SW 1271 (cell line): Measurements from ENCODE around the gene HSBP1L1.
A peak's percentile ranks its signal among the peaks of the same experiment; 100 is the strongest.

Experiments used
- DNase-seq, 2 experiments: peaks; one replicate each; lab custom pipeline; 2025; lab: John Stamatoyannopoulos, UW

HSBP1L1 gene

DNA sequence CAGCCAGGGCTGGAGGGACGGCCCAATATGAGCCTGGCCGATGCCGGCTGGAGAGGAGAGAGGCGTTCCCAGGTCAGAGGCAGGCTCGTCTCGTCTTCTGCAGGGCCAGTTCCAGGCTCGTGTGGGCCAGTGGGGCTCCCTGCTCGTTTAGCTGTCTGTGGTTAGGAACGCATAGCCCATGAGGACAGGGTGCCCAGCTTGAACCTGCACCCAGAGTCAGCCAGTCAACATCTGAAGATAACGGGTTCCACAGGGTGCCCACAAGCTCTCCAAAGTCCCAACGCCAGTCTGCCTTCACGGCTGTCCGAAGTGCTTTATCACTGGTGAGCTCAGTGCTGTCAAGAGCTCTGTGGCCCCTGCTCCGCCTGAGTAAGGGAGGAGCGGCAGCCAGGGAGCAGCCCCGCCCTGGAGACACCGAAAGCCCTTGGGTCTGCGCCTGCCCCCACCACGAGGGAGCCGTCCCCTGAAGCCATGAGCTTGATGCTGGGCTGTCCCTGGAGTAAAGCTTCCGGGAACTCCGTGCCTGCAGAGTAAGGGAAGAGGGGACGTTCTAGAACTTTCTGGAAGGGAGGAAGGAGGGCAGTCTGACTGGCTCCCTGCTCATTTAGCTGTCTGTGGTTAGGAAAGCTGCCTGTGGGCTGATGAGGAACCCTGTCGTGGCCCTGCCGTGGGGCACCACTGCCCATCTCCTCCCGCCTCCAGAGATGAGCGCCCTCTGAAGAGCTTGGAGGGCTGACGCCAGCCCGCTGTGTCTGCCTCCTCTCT is 2.7 kb upstream of the HSBP1L1 start:
- DNase-seq: no peak

DNA sequence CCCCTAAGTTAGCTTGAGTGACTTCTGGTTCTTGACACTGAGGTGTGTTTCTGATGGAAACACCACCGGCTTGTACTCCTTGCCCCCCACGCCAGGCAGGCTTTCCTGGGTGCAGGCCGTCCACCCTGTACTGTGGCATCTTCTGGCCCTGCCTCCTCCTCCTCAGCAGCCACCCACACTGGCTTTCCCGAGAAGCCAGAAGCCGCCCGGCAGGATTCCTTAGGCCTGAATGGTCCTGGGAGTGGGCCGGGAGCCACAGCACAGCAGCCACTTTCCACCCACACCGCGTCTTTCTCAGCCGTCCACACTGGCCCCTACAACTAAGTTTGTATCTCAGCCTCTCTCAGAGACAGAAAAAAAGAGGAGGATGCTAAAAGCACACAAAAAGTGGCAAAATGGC is 2.1 kb upstream of the HSBP1L1 start:
- DNase-seq: no peak

DNA sequence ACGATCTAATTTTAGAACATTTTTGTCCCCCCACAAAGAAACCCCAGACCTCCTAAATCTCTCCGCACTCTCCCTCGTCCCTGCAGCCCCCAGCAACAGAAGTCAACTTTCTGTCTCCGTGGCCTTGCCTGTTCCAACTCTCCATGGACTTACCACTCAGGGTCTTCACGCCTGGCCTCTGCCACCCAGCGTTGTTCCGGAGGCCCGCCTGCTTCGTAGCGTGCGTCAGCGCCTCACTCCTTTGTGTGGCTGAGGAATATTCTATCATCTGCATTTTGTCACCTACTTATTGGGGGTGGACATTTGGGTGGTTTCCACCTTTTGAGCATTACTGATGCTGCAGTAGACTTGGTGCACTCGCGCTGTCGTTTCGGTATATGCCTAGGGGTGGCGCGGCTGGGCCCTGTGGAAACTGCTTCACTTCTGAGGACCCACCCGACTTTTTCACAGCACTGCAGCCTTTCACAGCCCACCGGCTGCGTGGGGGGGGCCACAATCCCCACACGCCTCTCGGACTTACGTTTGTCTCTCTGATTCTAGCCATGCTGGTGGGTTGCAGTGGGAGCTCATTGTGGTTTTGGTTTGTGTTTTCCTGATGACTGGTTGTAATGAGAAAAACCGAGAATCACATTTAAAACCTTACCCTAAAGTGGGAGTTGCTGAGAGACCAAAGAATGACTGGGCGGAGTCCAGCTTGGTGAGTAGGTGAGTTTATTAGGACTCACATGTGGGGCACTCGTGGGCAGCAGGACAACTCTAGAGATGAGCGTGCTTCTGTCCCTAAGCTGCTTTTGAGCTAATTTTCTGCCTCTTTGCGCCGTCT is 1.4 kb upstream of the HSBP1L1 start:
- DNase-seq: no peak

DNA sequence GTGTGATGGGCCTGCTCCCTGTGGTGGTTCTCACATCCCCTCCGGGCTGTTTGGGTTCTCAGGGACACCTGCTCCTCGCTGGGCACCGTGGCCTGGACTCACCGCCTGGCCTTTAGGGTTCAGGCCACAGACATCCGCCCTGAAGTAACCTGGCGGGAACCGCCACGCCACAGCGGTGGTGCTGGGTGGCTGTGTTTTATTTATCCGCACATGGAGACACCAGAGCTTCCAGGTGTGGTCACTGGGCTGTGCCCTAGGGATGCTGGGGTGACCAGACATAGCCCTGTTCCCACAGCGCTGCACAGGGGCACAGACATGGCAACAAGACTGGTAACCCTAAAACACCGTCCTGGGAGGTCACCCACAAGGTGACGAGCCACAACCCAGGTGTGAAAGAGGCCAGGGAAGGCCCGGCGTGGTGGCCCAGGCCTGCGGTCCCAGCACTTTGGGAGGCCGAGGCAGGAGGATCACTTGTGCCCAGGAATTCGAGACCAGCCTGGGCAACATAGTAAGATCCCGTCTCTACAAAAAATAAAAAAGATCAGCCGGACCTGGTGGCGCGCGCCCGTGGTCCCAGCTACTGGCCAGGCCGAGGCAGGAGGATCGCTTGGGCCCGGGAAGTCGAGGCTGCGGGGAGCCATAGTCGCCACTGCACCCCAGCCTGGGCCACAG is 649 bp upstream of the HSBP1L1 start:
- no peak for DNase-seq

DNA sequence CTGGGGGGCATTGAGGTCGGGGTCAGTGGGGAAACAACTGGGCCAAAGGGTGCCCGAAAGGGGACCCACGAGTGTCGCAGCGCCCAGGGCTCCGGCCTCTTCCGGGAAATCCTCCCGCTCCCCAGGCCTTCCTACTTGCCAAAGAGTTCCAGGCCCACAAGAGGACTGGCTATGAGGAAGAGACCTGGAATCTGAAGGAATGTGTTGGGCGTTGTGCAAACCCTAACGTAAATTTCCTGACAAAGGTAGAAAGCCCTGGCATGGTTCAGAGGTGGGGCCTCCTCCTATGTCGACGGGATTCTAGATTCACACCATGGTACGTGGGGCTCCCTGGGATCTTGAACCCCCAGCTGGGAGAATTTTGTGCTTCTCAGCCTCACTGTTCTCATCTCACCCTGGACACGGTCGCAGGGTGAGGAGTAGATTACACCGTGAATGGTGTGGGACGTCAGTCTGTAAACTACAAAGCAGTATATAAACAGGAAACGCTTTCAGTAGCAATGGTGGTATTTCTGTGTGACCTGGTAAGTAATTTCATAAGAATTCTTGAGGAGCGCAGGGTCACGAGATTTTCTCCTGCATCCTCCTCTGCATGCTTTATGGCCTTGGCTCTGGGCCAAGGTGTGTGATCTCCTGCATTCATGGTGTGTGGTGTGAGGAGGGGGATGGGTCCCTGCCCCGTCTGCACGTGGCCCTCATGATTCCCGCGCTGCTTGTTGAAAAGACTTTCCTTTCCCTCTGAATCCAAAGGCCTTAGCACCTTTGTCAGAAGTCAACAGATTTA is 868 bp downstream of the HSBP1L1 start:
- DNase-seq: peak; percentile 46 to 71

DNA sequence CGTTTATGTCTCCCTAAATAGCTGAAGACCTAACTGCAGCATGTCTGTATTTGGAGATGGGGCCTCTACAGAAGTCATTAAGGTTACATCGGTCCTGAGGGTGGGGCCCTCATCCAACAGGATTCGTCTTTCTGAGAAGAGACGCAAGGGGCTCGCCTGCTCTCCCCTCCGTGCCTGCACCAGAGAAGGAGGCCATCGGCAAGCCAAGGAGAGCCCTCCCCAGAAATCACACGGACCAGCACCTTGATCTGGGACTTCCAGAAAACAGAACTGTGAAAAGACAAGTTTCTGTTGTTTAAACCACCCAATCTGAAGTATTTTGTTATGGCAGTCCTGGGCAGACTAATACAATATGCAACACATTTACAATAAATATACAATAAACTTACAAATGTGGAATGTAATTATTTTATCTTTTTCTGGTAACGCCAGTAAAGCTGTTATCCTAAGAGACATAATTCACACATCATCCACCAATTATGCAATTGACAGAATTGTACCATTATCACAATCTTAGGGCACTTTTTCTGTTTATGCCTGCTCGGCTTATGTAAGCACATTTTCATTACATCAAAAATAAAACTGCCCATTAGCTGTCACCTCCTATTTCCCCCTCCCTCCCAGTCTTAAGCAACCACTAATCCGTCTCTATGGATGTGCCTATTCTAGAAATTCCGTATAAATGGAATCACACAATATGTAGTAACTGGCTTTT is 6.1 kb downstream of the HSBP1L1 start:
- DNase-seq: no peak

DNA sequence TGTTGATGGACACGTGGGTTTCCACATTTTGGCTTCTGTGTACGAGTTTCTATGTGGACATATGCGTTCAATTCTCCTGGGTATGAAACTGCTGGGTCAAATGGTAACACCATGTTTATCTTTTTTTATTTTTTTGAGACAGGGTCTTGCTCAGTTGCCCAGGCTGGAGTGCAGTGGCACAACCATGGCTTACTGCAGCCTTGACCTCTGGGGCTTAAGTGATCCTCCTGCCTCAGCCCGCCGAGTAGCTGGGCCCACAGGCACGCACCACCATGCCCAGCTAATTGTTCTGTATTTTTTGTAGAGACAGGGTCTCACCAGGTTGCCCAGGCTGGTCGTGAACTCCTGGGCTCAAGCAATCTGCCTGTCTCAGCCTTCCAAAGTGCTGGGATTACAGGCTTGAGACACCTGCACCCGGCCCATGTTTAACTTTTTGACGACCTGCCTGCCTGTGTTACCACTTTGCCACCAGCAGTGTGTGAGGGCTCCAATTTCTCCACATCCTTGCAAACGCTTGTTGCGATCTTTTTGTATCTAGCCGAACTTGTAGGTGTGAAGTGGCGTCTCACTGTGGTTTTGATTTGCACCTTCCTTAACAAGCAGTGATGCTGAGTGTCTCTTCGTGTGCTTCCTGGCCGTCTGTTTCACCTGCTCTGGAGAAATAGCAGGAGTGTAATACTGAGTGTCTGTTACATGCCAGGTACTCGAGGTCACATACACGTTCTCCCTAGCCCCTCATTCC is 6.9 kb downstream of the HSBP1L1 start:
- DNase-seq: no peak

DNA sequence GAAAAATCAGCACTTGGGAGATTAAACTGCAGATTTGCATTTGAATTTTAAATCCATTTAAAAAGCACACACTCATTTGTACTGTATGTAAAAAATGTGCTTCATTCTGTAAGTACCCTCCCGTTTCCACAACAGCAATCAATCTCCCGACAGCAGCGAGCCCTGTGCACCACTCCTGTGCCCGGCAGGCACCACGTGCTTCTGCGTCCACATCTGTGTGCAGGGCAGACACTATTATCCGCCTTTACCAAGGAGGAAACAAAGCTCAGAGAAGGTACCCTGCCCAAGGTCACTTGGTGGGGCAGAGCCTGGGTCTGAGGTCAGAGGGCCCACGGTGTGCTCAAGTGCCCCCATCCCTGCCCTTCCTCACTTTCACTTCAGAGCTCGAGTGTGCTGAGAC is 7.5 kb downstream of the HSBP1L1 start:
- no peak for DNase-seq

DNA sequence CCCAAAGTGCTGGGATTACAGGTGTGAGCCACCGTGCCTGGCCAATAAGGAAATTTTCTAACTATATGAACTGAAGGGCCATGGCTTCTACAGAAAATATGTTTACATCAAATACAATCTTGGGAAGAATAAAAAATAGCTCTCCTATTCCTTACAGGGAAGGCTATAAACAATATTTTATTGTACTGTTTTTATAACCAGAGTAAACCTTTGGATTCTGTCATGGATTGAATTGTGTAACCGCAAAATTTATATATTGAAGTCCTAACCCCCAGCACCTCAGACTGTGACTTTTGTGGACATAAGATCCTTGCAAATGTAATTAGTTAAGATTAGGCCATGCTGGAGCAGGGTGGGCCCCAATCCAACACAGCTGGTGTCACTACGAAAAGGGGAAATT is 8.3 kb downstream of the HSBP1L1 start:
- no peak for DNase-seq

DNA sequence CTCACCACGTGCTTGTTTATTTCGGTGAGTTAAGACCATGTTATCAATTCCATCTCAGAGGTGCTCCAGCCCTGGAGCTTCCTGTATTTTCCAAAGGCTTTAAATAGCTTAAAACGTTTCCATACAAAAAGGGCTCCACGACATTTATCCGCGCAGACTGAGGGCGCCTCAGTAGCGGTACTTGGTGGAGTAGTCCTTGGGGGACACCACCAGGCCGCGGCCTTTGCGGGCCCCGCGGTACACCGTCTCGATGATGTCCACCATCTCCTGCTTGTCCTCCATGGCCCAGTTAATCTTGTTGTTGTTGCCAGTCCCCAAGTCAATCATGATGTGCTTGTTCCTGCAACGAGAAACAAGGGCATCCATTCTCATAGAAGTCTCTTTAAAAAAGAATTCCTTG is 9.1 kb downstream of the HSBP1L1 start:
- DNase-seq: no peak

DNA sequence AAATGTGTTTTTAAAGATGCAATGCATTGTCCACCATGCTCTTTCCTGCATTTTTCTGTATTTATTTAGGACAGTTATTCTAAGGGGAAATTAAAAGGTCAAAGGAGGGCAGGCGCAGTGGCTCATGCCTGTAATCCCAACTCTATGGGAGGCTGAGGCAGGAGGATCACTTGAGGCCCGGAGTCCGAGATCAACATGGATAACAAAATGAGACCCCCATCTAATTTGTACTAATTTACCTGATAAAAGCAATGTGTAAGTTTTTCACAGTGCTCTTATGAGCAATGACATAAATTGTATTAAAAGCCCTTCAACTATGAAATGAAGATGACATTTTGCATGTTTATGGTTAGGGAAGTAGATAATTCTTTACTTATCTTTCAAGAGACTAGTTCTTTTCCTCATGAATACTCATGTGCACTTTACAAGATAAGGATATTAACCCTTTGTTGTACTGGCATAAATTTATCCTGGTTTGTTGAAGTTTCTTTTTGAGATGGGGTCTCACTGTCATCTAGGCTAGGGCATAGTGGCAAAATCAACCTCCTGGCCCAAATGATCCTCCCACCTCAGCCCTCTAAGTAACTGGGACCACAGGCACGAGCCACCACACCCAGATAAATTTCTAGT is 9.7 kb downstream of the HSBP1L1 start:
- no peak for DNase-seq

DNA sequence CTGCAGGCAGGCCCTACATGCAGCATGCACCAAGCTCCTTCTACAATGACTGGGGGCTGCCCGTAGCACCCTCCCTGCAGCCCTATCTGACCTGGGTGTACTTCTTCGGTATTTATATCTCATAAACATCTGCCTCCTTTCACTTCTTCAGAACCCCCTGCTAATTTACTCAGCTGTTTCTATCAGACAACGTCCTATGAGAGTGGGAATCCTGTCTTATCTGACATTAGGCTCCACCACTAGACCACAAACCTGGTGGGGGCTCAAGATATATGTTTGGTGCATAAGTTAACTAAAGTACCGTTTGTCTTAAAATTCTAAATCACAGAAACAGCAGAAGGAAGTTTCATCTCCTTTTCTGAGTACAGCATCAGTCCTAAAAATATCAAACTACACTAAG is 10.6 kb downstream of the HSBP1L1 start:
- DNase-seq: no peak

DNA sequence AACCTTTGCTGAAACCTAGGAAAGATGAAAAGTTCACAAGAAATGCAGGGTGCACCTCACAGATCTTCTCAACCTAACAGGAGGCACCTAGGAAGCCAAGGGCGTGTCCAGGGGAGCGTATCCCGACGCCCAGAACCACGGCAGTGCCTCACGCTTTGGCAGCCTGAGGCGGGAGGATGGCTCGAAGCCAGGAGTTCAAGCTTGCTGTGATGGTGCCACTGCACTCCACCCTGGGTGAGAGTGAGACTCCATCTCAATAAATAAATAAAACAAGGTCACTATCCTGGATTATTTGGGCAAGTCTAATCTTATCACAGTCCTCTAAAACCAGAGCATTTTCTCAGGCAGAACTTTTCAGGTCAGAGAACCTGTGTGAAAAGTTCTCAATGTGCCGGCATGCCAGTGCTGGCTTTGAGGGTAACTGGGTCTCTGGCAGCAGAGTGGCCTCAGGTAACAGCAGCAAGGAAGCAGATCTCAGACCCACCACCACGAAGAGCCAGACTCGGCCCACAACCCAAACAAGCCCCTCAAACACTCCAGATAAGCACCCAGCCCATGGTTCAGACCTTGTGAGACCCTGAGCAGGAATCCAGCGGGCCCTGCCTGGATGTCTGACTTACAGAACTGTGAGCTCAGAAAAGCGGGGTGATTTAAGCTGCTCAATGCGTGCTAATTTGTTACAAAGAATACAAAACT is 11.7 kb downstream of the HSBP1L1 start:
- DNase-seq: no peak

DNA sequence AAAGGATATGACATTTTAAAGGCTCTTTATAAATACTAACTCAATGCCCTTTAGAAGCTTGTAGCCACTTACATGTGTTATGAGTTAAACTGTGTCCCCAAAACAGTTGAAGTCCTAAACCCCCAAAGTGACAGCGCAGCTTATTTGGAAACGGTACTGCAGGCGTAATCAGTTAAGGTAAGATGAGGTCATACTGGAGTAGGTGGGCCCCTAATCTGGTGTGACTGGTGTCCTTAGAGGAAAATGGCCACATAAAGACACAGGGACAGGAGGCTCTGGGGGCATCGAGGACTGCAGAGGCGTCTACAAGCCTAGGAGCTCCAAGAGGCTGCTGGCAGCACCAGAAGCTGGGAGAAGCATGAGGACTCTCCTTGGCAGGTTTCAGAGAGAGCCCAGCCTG is 15.4 kb downstream of the HSBP1L1 start:
- DNase-seq: no peak

DNA sequence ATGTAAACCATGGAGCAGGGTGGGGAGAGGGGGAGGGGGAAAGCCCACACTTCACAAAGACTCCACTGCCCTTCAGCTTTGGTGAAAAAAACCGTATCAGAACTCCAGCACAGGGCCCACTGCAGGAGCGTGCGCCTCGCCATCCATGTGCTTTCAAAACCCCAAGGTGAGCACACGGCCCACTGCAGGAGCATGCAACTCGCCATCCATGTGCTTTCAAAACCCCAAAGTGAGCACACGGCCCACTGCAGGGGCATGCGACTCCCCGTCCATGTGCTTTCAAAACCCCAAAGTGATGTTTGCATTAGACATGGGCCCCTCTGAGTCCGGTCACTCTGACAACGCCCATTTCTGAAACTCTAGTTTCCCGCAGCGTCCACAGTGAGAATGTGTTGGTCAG is 16.1 kb downstream of the HSBP1L1 start:
- no peak for DNase-seq

DNA sequence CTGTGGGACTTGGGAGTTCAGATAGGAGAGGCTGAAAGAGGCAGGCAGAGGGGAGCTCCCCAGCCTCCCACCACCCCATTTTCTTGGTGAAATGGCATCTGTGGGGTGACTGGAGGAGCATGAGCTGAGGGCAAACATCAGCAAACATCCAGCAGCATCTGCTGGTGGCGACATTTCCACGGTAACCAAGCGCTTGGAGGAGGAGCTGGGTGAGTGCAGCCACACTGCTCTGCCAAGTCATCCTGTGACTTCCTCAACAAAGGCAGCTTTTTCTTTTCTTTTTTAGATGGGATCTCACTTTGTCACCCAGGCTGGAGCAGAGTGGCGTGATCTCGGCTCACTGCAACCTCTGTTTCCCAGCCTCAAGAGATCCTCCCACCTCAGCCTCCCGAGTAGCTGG is 18.3 kb downstream of the HSBP1L1 start:
- DNase-seq: no peak

DNA sequence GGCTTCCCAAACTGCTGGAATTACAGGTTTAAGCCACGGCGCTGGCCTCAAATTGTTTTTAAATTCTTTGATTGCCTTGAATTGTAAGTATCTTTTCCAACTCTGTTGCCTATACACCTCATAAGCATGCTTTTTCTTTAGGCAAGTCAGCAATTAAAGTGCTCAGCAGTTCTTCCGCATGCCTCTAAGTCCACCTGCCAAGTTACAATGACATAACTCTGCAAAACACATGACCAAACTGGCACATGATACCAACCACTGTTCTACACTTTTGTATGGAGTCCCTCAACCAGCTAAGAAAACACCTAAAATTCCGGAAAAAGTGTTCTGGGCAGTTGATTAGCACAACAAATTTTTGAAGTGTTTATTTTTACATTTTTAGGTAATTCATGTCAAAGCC is 18.8 kb downstream of the HSBP1L1 start:
- no peak for DNase-seq

DNA sequence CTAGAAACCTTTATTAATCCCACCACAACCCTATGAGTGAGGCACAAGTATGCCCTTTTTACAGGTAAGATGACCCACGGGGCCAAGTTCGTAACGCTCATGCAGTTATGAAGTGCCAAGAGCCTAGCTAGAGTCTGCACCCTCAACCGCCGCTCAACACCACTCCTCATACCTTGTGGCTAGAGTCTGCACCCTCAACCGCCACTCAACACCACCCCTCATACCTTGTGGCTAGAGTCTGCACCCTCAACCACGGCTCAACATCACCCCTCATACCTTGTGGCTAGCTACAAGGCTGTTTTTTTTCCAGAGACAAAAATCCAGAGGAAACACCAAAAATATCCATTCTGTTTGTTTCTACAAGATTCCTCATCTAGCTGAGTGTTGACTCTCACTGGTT is 19.4 kb downstream of the HSBP1L1 start:
- no peak for DNase-seq

DNA sequence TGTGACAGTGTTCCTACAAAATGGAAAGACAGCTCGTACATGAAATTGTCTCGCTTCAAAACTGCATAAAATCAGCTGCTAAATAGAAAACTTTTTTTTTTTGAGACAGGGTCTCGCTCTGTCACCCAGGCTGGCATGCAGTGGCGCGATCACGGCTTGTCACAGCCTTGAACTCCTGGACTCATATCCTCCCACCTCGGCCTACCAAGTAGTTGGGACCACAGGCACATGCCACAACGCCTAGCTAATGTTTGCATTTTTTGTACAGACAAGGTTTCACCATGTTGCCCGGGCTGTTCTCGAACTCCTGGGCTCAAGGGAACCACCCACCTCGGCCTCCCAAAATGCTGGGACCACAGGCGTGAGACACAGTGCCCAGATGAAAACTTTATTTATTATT is 20.7 kb downstream of the HSBP1L1 start:
- DNase-seq: no peak

DNA sequence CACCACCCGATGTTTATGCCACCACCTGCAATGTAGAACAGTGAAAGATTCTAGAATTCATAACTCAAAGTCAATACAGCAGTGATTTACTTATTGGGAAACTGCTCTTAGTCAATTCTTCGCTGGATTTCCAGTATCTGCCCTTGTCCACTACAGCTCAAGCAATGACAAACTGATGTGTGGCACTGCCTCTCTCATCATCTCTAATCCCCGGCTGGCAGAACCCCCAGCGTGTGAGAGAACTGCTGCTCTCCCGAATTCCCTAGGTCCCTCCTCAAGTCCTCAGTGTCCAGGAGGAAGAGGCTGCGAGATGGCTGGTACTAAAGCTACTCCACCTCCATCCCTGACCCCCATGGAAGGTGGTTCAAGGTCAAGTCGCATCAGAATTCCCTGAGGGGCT is 22.3 kb downstream of the HSBP1L1 start:
- no peak for DNase-seq
